ACHN (cell line): Measurements from ENCODE around the gene FEV.
"Not testable (repeated sequence)": the region's sequence is repeated elsewhere in the genome, so short reads cannot be mapped to it uniquely, and the experiment has no call there.

ENCODE experiments used
- DNase-seq: peaks from one replicate; pipeline ENCODE4 v3.0.0-alpha.2; 2015
- in situ Hi-C: cut with HindIII; loops from 2 replicates; pipeline ENCODE4 v1.10.0; 2017; ENCODE audit warnings: low sequenced_read_pairs, low pct_ligation_motif_present, low pct_unique_long_range_greater_than_20kb

The FEV gene

DNA sequence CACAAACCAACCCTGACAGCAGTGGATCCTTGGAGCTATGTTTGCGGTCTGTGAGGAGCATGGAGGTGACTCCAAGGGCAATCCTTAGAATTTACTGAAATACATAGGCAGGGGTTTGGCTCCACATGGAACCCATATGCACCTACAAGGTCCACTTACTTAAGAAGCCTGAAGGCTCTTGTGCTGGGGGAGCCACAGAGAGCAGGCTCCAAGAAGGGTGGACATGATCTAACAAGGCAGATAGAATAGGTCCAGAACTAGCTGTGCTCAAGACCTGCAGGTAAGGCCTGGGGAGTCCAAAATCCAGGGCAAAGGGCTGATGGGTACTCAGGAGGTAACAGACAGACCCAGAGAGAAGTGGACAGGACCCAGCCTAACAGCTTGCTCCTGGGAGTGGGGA lies 26.7 kb downstream of the FEV start:
- in situ Hi-C loops = no loop called here
- DNase-seq = no peak

DNA sequence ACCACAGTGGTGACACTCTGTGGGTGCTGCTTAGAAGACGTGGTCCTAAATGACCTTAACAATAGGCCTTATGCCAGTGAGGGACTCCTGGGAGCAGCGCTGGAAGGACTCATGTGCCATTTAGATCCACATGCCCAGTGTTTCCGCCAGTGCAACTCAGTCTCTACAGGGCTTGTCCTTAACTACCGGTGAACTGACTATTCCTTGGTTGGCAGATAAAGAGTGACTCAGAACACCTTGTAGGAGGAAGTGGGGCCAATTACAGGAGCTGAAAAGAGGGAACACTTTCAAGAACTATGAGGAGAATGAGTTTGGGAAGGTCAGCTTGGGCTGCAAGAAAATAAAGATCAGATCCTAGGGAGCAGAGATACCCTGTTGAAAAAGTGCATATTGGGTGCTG lies 27.3 kb downstream of the FEV start:
- in situ Hi-C loops = no loop called here
- no peak for DNase-seq

DNA sequence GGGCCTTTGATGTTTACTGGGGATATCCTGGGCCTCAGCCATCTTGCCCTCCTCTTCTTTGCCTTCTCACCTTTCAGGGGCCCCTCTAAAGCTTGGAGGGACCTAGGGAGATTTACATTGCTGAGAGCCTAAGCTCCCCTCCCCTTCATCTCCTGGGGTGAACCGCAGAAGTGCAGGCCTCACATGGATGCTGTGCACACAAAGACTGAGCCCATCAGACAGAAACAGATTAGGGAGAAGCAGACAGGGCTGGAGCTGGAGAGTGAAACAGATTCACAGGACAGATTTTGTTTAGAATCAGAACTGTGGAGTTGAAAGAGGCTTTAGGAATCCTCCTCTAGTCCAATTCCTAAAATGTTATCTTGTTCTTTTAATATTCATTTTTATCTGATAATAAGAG lies 28.9 kb downstream of the FEV start:
- in situ Hi-C loops = no loop called here
- DNase-seq = no peak

DNA sequence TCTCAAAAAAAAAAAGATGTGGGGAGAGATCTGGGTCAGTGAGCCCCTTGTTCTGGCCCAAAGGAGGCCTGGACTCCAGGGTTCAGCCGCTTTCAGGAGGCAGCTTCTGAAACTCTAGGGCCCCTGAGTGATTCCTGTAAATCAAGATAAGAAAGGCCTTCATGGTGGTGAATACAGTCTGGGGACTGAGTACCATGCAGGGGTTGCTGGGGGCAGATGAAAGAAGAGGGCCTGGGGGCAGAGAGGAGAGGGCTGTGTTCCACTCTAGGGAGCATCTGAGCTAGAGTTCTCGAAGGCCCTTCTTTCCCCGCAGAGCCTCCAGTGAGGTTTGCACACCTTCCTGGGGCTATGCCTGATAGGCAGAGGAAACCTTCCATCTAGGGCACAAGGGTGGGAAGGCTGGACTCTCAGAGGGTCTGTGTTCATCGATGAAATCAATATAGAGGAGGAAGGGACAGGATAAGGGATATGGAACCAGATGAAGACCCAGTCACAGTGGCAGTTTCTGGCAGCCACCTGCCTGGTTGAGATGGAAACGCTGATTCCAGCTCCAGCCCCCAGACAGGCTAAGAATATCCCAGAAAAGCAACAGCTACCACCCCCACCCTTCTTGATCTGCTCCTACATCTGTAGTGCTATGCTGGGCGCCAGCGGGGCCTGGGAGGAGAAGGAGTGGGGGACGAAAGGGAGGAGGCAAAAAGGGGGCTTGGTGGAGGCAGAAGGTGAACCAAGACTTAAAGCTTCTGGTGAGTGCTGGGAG lies 30.3 kb downstream of the FEV start:
- in situ Hi-C loops = no loop called here
- no peak for DNase-seq

DNA sequence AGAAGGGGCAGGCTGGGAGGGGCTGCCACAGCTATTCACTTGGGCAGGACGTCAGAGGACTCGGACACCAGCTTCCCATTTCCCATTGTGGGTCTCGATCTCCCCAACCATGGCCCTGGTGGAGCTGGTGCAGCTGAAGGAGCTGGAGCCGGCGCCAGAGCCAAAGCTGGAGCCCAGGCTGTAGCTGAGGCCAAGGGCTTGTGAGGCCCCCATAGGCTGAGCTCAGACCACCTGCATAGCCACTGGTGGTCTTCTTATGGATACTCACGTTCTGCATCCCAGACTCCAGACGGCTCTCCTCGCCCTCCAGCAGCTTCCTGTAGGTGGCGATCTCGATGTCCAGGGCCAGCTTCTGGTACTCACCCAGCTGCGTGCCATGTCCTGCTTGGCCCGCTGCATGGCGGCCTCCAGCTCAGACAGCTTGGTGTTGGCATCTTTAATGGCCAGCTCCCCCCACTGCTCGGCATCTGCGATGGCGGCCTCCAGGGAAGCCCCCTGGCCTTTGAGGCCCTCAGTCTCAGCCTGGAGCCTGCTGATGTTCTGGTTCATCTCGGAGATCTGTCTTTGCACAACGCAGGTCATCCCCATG lies 31.5 kb downstream of the FEV start:
- no peak for DNase-seq
- in situ Hi-C loops = no loop called here

DNA sequence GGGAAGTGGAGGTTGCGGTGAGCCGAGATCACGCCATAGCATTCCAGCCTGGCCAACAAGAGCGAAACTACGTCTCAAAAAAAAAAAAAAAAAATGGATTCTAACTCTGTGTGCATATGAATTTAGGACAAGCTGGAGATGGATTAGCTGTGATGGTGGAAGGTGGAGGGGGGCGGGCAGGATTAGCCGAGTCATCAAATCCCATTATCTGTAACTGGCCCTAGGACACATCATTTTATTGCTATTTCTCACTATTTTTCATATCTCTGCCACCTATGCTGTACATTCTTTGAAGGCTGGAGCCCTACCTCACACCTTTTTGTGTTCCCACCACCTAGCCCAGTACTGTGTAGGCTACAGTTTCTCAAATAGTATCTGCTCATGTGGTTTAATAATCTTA lies 32.8 kb downstream of the FEV start:
- in situ Hi-C loops = no loop called here
- DNase-seq = no peak

DNA sequence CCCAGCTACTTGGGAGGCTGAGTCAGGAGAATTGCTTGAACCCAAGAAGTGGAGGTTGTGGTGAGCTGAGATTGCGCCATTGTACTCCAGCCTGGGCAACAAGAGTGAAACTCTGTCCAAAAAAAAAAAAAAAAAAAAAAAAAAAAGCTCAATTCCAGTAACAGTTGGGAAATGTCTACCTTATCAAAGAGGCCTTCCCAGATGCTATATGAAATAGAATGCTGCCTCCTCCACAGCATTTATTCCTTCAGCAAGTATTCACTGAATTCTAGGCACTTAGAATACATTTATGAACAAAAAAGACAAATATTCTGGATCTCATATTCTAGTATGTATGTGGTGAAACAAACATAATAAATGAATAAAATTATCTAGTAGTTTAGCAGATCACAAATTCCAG lies 38.4 kb downstream of the FEV start:
- in situ Hi-C loops = no loop called here
- no peak for DNase-seq

DNA sequence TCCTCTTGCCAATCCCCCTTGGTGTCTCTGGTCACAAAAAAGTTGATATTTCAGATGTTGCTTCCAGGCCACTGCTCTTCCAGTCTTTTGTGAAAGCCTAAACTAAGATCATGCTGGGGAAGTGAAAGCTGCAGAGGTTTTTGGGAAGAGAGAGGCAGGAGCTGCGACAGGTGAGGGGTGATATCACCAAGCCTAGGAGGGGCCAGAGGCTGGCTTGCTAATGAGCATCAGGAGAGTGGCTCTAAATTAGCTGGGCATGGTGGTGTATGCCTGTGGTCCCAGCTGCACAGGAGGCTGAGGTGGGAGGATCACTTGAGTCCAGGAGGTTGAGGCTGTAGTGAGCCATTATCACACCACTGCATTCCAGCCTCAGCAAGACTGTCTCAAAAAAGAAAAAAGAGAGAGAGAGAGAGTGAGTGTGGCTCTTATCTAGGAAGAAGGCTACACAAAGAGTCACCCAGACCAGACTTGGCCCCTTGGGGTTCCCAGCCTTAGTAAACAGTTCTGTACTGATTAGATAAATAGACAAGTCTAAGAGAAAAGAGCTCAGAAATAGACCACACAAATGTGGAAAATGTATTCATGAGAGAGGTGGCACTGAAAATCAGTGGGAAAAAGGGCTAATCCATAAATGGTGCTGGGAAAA lies 40.1 kb downstream of the FEV start:
- in situ Hi-C loops = no loop called here

DNA sequence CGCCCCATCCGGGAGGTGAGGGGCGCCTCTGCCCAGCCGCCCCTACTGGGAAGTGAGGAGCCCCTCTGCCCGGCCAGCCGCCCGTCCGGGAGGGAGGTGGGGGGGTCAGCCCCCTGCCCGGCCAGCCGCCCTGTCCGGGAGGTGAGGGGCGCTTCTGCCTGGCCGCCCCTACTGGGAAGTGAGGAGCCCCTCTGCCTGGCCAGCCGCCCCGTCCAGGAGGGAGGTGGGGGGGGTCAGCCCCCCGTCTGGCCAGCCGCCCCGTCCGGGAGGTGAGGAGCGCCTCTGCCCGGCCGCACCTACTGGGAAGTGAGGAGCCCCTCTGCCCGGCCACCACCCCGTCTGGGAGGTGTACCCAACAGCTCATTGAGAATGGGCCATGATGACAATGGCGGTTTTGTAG lies 53.2 kb downstream of the FEV start:
- in situ Hi-C loops, DNase-seq: not testable (repeated sequence)

More for the DNA sequence above, 40.1 kb downstream of the FEV start:
- DNase-seq = no peak
